ENCODE data around the gene MORN1.

The MORN1 gene

DNA sequence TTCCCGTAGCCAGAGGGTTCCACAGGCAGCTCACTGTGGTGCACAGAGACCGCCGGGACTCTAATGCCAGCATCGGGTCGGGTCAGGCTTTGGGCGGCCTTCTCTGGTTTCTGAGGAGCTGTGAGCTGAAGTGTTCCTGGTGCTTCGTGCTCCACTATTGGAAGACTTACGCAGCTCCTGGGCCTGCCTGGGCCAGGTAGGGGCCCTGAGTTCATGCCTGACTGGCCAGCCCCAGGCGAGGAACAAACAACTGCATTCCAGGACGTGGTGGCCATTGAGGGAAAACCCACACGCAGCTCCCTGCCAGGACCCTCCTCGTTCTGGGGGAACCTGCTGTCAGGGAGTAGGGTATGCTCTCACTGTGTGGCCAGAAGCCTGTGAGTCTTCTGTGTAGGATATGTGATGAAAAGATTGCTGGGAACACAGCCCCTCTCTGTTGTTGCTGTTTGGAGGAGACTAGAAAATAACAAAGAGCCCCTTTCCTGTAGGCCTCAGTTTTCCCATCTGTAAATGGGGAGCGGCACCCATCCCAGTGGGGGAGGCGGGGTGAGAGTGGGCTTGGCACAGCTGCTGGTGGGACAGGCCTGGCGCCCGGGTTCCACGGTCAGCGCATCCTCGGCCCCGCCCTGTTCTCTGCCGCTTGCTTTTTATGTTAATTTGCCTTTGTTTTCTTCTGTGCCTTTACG, 8.7 kb upstream of the MORN1 start:
- no peak overlapping the region for H2AFZ ChIP-seq (ENCODE audit: low read length)
- H3K27me3 ChIP-seq (replicated peaks; ENCODE audit: insufficient read depth, low read length), result no peaks in the 10 kb centered on the region
- peaks cover 14% of the 10 kb centered on the region for H3K79me2 ChIP-seq (ENCODE audit: low read length)
- 0 out of 2 replicates have a peak, but pooled peaks cover 2% of the 10 kb centered on the region for H3K36me3 ChIP-seq (replicated peaks; ENCODE audit: insufficient read depth, low read length)
- no peaks in the 10 kb centered on the region for H3K9me2 ChIP-seq (replicated peaks; ENCODE audit: insufficient read depth, low read length)
- no peaks in the 10 kb centered on the region for H3K4me1 ChIP-seq (ENCODE audit: low read length)
- no peak overlapping the region for H3K9ac ChIP-seq (ENCODE audit: low read length)
- H3K9me3 ChIP-seq (replicated peaks; ENCODE audit: insufficient read depth, low read length), result no peaks in the 10 kb centered on the region
- H3K4me2 ChIP-seq (ENCODE audit: low read depth, low read length), result no peak overlapping the region
- no peak for DNase-seq
- H3F3A ChIP-seq (ENCODE audit: insufficient read depth, low read length), result 0 out of 2 replicates have a peak, but pooled peaks cover under 1% of the 10 kb centered on the region
- no peak overlapping the region for H3K4me3 ChIP-seq (ENCODE audit: low read length)
- no peaks in the 10 kb centered on the region; the same call in 1 of the 2 replicates for H4K20me1 ChIP-seq (ENCODE audit: insufficient read depth, low read length)
- no peak overlapping the region for H3K27ac ChIP-seq (ENCODE audit: low read length)
- TF ChIP-seq EZH2phosphoT487 (IDR thresholded peaks at IDR 0.05; ENCODE audit: low read length), result no peak
- no peak for TF ChIP-seq EZH2 (optimal IDR thresholded peaks at IDR 0.05; ENCODE audit: low read depth, low read length)
- TF ChIP-seq, protein P1, sequence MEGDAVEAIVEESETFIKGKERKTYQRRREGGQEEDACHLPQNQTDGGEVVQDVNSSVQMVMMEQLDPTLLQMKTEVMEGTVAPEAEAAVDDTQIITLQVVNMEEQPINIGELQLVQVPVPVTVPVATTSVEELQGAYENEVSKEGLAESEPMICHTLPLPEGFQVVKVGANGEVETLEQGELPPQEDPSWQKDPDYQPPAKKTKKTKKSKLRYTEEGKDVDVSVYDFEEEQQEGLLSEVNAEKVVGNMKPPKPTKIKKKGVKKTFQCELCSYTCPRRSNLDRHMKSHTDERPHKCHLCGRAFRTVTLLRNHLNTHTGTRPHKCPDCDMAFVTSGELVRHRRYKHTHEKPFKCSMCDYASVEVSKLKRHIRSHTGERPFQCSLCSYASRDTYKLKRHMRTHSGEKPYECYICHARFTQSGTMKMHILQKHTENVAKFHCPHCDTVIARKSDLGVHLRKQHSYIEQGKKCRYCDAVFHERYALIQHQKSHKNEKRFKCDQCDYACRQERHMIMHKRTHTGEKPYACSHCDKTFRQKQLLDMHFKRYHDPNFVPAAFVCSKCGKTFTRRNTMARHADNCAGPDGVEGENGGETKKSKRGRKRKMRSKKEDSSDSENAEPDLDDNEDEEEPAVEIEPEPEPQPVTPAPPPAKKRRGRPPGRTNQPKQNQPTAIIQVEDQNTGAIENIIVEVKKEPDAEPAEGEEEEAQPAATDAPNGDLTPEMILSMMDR (IDR thresholded peaks at IDR 0.05; ENCODE audit: low read length), result no peak

DNA sequence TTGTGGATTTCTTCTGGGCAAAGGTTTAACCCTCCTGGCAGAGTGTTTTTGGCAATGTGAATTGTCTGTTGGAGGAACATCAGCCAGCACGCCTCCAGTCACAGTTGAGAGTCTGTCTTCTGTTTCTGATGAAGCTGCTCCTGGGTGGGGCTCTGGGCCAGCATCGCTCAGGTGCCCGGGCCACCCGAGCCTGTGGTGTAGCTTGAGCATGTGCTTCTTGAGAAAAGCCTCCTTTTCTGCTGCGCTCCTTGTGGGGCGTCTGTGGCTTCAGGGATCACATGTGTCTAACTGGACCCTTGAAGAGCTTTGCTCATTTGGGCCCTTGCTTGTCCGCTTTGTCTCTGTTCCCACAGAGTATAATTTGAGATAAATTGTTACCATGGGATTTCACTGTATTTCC, 7.5 kb upstream of the MORN1 start:
- no peak overlapping the region for H3K4me2 ChIP-seq (ENCODE audit: low read depth, low read length)
- no peaks in the 10 kb centered on the region for H3K27me3 ChIP-seq (replicated peaks; ENCODE audit: insufficient read depth, low read length)
- no peaks in the 10 kb centered on the region for H3K9me2 ChIP-seq (replicated peaks; ENCODE audit: insufficient read depth, low read length)
- no peak overlapping the region for H3K27ac ChIP-seq (ENCODE audit: low read length)
- TF ChIP-seq, protein P1 (IDR thresholded peaks at IDR 0.05; ENCODE audit: low read length), result no peak
- no peak for TF ChIP-seq EZH2 (optimal IDR thresholded peaks at IDR 0.05; ENCODE audit: low read depth, low read length)
- no peak for TF ChIP-seq EZH2phosphoT487 (IDR thresholded peaks at IDR 0.05; ENCODE audit: low read length)
- no peaks in the 10 kb centered on the region for H3F3A ChIP-seq (ENCODE audit: insufficient read depth, low read length)
- no peak overlapping the region for H3K4me3 ChIP-seq (ENCODE audit: low read length)
- no peak overlapping the region for H2AFZ ChIP-seq (ENCODE audit: low read length)
- H3K9ac ChIP-seq (ENCODE audit: low read length), result no peak overlapping the region
- H3K79me2 ChIP-seq (ENCODE audit: low read length), result peaks cover 26% of the 10 kb centered on the region
- no peaks in the 10 kb centered on the region for H3K9me3 ChIP-seq (replicated peaks; ENCODE audit: insufficient read depth, low read length)
- H3K36me3 ChIP-seq (replicated peaks; ENCODE audit: insufficient read depth, low read length), result 0 out of 2 replicates have a peak, but pooled peaks cover 2% of the 10 kb centered on the region
- no peaks in the 10 kb centered on the region; the same call in 1 of the 2 replicates for H4K20me1 ChIP-seq (ENCODE audit: insufficient read depth, low read length)
- no peak for DNase-seq
- no peaks in the 10 kb centered on the region for H3K4me1 ChIP-seq (ENCODE audit: low read length)

DNA sequence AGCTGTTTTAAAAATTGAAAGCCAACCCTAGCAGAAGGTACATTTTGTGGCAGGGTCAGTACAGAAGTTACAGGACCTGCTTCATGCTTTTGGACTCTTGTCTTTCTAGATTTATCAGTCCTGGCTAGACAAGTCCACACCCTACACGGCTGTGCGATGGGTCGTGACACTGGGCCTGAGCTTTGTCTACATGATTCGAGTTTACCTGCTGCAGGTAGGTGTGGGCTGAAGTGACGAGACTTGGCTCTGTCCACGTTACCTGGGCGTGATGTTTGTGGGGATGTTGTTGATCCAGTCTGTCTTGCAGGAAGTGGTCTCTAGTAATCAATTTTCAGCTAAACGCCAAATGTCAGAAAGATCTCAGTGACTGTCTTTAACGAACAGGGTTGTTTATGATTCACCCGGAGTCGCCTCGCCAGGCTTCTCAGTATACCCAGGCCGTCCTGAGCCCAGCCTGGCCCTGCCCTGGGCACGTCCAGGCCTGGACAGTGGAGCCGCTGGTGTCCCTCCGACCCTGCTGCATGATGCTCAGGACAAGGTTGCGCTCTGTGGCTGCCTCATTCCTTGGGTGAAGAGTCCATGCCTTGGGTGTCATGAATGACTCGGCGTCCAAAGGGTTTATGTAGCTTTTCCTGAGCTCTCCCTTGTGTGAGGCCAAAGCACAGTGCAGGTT, 5.8 kb upstream of the MORN1 start:
- Histone ChIP-seq H3K27ac (ENCODE audit: low read length) (no peak overlapping the region), H3K79me2 (ENCODE audit: low read length) (peaks cover 43% of the 10 kb centered on the region), H3K9ac (ENCODE audit: low read length) (no peak overlapping the region), H3K9me3 (replicated peaks; ENCODE audit: insufficient read depth, low read length) (no peaks in the 10 kb centered on the region), H4K20me1 (ENCODE audit: insufficient read depth, low read length) (no peaks in the 10 kb centered on the region; the same call in 1 of the 2 replicates), H3K4me3 (ENCODE audit: low read length) (no peak overlapping the region), H2AFZ (ENCODE audit: low read length) (no peak overlapping the region), H3K36me3 (replicated peaks; ENCODE audit: insufficient read depth, low read length) (0 out of 2 replicates have a peak, but pooled peaks cover 2% of the 10 kb centered on the region), H3K4me2 (ENCODE audit: low read depth, low read length) (no peak overlapping the region), H3K4me1 (ENCODE audit: low read length) (peaks cover 13% of the 10 kb centered on the region), H3K9me2 (replicated peaks; ENCODE audit: insufficient read depth, low read length) (no peaks in the 10 kb centered on the region), H3K27me3 (replicated peaks; ENCODE audit: insufficient read depth, low read length) (no peaks in the 10 kb centered on the region), H3F3A (ENCODE audit: insufficient read depth, low read length) (no peaks in the 10 kb centered on the region)
- DNase-seq, result no peak
- TF ChIP-seq, protein P1 (IDR thresholded peaks at IDR 0.05; ENCODE audit: low read length), result no peak
- TF ChIP-seq EZH2 (optimal IDR thresholded peaks at IDR 0.05; ENCODE audit: low read depth, low read length) (no peak), EZH2phosphoT487 (IDR thresholded peaks at IDR 0.05; ENCODE audit: low read length) (no peak)

All from MM.1S (cell line).